GM23338 (cell line): ENCODE data around the gene STK4. TPM values are rescaled to one million over a fixed set of nuclear protein-coding genes. Genes with fewer than 3 reads are reported as not detected.
A peak's percentile ranks its signal among the peaks of the same experiment; 100 is the strongest.

Source experiments
- ATAC-seq: fragments of 200-7000 bp; cut with Tn5 transposase; 3 replicates; pipeline ENCODE4 v1.9.1; 2020
- DNase-seq: peaks from one replicate; pipeline ENCODE4 v3.0.0-alpha.2; 2015; ENCODE audit warnings: low spot score
- H2AFZ ChIP-seq: fragments of 200-600 bp; sonication (generic); 2 replicates; pipeline ENCODE4 v1.8.0; 2016; ENCODE audit warnings: antibody characterized with exemption, mild to moderate bottlenecking, moderate library complexity
- H3F3A ChIP-seq: fragments of 200-600 bp; sonication (generic); replicated peaks from 2 replicates; pipeline ENCODE4 v1.8.0; 2017; ENCODE audit warnings: antibody characterized with exemption, mixed run types, low read depth
- H3K27ac ChIP-seq: fragments of 200-600 bp; sonication (generic); 2 replicates; pipeline ENCODE4 v1.6.1; 2016; ENCODE audit warnings: low read depth
- H3K27me3 ChIP-seq: fragments of 200-600 bp; sonication (generic); 2 replicates; pipeline ENCODE4 v1.8.0; 2016; ENCODE audit warnings: mild to moderate bottlenecking, mixed run types, moderate library complexity; ENCODE audit not compliant: insufficient read depth
- H3K36me3 ChIP-seq: fragments of 200-600 bp; sonication (generic); 2 replicates; pipeline ENCODE4 v1.8.0; 2016; ENCODE audit warnings: mild to moderate bottlenecking; ENCODE audit not compliant: insufficient read depth
- H3K4me1 ChIP-seq: fragments of 200-600 bp; sonication (generic); 2 replicates; pipeline ENCODE4 v1.8.0; 2016; ENCODE audit warnings: mild to moderate bottlenecking, moderate library complexity; ENCODE audit not compliant: insufficient read depth
- H3K4me2 ChIP-seq: fragments of 200-600 bp; sonication (generic); 2 replicates; pipeline ENCODE4 v1.7.1; 2017; ENCODE audit warnings: mixed run types
- H3K4me3 ChIP-seq: fragments of 200-600 bp; sonication (generic); 2 replicates; pipeline ENCODE4 v1.6.1; 2016; ENCODE audit warnings: mixed run types
- H3K79me2 ChIP-seq: fragments of 200-600 bp; sonication (generic); replicated peaks from 2 replicates; pipeline ENCODE4 v1.8.0; 2017; ENCODE audit warnings: mild to moderate bottlenecking; ENCODE audit not compliant: insufficient read depth
- H3K9me2 ChIP-seq: fragments of 200-600 bp; sonication (generic); 2 replicates; pipeline ENCODE4 v1.8.0; 2017; ENCODE audit not compliant: insufficient read depth
- H4K20me1 ChIP-seq: fragments of 200-600 bp; sonication (generic); replicated peaks from 2 replicates; pipeline ENCODE4 v1.8.0; 2017; ENCODE audit warnings: mild to moderate bottlenecking; ENCODE audit not compliant: insufficient read depth
- H3K27ac Mint-ChIP-seq: 2 replicates; pipeline ENCODE4 v1.8.0; 2020; ENCODE audit warnings: inconsistent platforms, mild to moderate bottlenecking, moderate library complexity, mixed read lengths
- H3K27me3 Mint-ChIP-seq: 3 replicates; pipeline ENCODE4 v1.8.0; 2022; ENCODE audit warnings: low read depth, mild to moderate bottlenecking, moderate library complexity, mixed read lengths, inconsistent platforms; ENCODE audit not compliant: insufficient read depth, poor library complexity
- H3K36me3 Mint-ChIP-seq: 3 replicates; pipeline ENCODE4 v1.8.0; 2021; ENCODE audit warnings: low read depth, mild to moderate bottlenecking, inconsistent platforms, moderate library complexity, mixed read lengths
- H3K4me1 Mint-ChIP-seq: 3 replicates; pipeline ENCODE4 v1.8.0; 2020; ENCODE audit warnings: mild to moderate bottlenecking, inconsistent platforms, mixed read lengths
- H3K4me3 Mint-ChIP-seq: 3 replicates; pipeline ENCODE4 v1.8.0; 2021; ENCODE audit warnings: moderate library complexity, mild to moderate bottlenecking, inconsistent platforms, mixed read lengths
- H3K9me3 Mint-ChIP-seq: 3 replicates; pipeline ENCODE4 v1.8.0; 2020; ENCODE audit warnings: moderate library complexity, mild to moderate bottlenecking, inconsistent platforms, mixed read lengths
- CREB1 ChIP-seq: fragments of 250-450 bp; sonication (Bioruptor Pico); IDR thresholded peaks from 2 replicates; pipeline ENCODE4 v1.5.0; 2020; ENCODE audit warnings: low read depth, mild to moderate bottlenecking, moderate library complexity
- EZH2 ChIP-seq: fragments of 200-600 bp; sonication (generic); IDR thresholded peaks from one replicate; pipeline ENCODE4 v1.8.0; 2017; ENCODE audit warnings: antibody characterized with exemption, mild to moderate bottlenecking, low read depth; ENCODE audit not compliant: unreplicated experiment
- EZH2phosphoT487 ChIP-seq: fragments of 200-600 bp; sonication (generic); IDR thresholded peaks from one replicate; pipeline ENCODE4 v1.8.1; 2018; ENCODE audit warnings: antibody characterized with exemption; ENCODE audit not compliant: unreplicated experiment
- JUNB ChIP-seq: IDR thresholded peaks from one replicate; pipeline ENCODE4 v1.6.1; 2016; ENCODE audit warnings: antibody characterized with exemption; ENCODE audit not compliant: unreplicated experiment
- NANOG ChIP-seq: IDR thresholded peaks from 2 replicates; pipeline ENCODE4 v1.6.1; 2016; ENCODE audit warnings: antibody characterized with exemption, borderline replicate concordance
- POLR2AphosphoS5 ChIP-seq: IDR thresholded peaks from 2 replicates; pipeline ENCODE4 v1.6.1; 2016; ENCODE audit warnings: antibody characterized with exemption, low read depth
- STAT1 ChIP-seq: IDR thresholded peaks from one replicate; pipeline ENCODE4 v1.6.1; 2016; ENCODE audit warnings: antibody characterized with exemption; ENCODE audit not compliant: unreplicated experiment
- ZNF114 ChIP-seq: fragments of 250-450 bp; sonication (Bioruptor Pico); IDR thresholded peaks from 2 replicates; pipeline ENCODE4 v1.5.0; 2020; ENCODE audit warnings: mild to moderate bottlenecking, moderate library complexity
- ZNF331 ChIP-seq: fragments of 250-450 bp; sonication (Bioruptor Pico); IDR thresholded peaks from 2 replicates; pipeline ENCODE4 v1.5.0; 2020; ENCODE audit warnings: low read depth, mild to moderate bottlenecking, moderate library complexity
- polyA plus RNA-seq: library from polyadenylated mRNA; unstranded; fragments of >200 nt; fragmentation: Nextera tagmentation; extraction: Ambion mirVana; gene quantifications from 2 replicates; pipeline ENCODE4 v1.2.1, GENCODE V29; 2016
- total RNA-seq: library from RNA; depleted of rRNA; stranded (reverse); fragments of >200 nt; shearing (Covaris generic); gene quantifications from 2 replicates; pipeline ENCODE4 v1.2.3, GENCODE V29; 2014
- TF ChIP-seq, protein P1 (sequence below): fragments of 250-450 bp; sonication (Bioruptor Pico); IDR thresholded peaks from 2 replicates; pipeline ENCODE4 v1.5.0; 2020; ENCODE audit warnings: mild to moderate bottlenecking, moderate library complexity
- TF ChIP-seq, protein P2 (sequence below), 2 experiments: fragments of 200-600 bp in 1 of 2; sonication (generic) in 1 of 2; conservative IDR thresholded peaks; 2 replicates each; pipeline versions ENCODE4 v1.5.1 to v1.6.1; 2016 to 2017; ENCODE audit warnings: antibody characterized with exemption in 2 of 2, low read depth in 2 of 2, mild to moderate bottlenecking in 2 of 2, moderate library complexity in 1 of 2
- TF ChIP-seq, protein P3 (sequence below): IDR thresholded peaks from 2 replicates; pipeline ENCODE4 v1.6.1; 2016; ENCODE audit warnings: antibody characterized with exemption
- TF ChIP-seq, protein P4 (sequence below): IDR thresholded peaks from one replicate; pipeline ENCODE4 v1.6.1; 2018; ENCODE audit warnings: antibody characterized with exemption; ENCODE audit not compliant: unreplicated experiment

The STK4 gene
- total and polyA plus RNA-seq, 2 experiments from 2014 or later: 37.7 to 58.7 TPM

DNA sequence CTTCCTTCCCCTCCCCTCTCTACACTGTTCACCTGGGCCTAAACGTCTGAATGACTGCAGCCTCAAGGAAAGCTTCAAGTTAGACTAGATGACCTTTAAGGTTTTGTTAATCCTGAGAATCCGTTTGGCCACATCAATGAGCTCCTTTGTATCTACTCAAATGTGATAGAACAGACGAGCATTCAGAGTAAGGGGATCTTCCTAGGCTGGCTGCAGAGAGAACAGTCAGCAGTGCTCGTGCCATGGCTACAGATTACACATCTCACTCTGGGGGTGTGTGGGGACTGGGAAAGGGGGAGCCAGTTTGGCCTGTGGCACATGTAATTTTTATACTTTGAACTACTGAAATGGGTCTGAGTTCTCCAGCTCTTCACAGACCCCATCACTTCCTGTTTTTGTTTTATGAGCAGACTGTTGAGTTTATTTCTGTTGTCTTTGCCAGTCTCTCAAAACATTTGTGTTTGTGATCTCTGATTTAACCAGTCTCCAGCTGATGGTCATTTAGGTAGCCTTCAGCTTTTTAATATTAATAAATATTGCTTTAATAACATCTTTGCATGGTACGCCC lies 83.7 kb downstream of the STK4 start:
- H3K36me3 ChIP-seq: no peaks in the 10 kb centered on the region
- no peaks in the 10 kb centered on the region for H4K20me1 ChIP-seq
- Mint-ChIP-seq H3K9me3 (no peaks in the 10 kb centered on the region), H3K4me1 (peaks cover 15% of the 10 kb centered on the region; the same call in 2 of the 3 replicates), H3K27me3 (peaks cover 3% of the 10 kb centered on the region), H3K4me3 (no peak overlapping the region), H3K36me3 (no peaks in the 10 kb centered on the region; the same call in 2 of the 3 replicates), H3K27ac (peak overlapping the region; percentile 4; the same call in 1 of the 2 replicates)
- peaks cover 4% of the 10 kb centered on the region; the same call in 1 of the 2 replicates for H3K4me1 ChIP-seq
- H3K27ac ChIP-seq: no peak overlapping the region
- DNase-seq: no peak
- H3K4me3 ChIP-seq: no peak overlapping the region
- no peaks in the 10 kb centered on the region for H3K9me2 ChIP-seq
- no peaks in the 10 kb centered on the region for H3K79me2 ChIP-seq
- no peak overlapping the region for H3K4me2 ChIP-seq
- TF ChIP-seq STAT1 (no peak), JUNB (no peak), NANOG (no peak), EZH2phosphoT487 (no peak), EZH2 (no peak), CREB1 (CRISPR knock-in tag) (no peak), ZNF114 (CRISPR knock-in tag) (no peak), POLR2AphosphoS5 (no peak), ZNF331 (CRISPR knock-in tag) (no peak)
- TF ChIP-seq, protein P1, sequence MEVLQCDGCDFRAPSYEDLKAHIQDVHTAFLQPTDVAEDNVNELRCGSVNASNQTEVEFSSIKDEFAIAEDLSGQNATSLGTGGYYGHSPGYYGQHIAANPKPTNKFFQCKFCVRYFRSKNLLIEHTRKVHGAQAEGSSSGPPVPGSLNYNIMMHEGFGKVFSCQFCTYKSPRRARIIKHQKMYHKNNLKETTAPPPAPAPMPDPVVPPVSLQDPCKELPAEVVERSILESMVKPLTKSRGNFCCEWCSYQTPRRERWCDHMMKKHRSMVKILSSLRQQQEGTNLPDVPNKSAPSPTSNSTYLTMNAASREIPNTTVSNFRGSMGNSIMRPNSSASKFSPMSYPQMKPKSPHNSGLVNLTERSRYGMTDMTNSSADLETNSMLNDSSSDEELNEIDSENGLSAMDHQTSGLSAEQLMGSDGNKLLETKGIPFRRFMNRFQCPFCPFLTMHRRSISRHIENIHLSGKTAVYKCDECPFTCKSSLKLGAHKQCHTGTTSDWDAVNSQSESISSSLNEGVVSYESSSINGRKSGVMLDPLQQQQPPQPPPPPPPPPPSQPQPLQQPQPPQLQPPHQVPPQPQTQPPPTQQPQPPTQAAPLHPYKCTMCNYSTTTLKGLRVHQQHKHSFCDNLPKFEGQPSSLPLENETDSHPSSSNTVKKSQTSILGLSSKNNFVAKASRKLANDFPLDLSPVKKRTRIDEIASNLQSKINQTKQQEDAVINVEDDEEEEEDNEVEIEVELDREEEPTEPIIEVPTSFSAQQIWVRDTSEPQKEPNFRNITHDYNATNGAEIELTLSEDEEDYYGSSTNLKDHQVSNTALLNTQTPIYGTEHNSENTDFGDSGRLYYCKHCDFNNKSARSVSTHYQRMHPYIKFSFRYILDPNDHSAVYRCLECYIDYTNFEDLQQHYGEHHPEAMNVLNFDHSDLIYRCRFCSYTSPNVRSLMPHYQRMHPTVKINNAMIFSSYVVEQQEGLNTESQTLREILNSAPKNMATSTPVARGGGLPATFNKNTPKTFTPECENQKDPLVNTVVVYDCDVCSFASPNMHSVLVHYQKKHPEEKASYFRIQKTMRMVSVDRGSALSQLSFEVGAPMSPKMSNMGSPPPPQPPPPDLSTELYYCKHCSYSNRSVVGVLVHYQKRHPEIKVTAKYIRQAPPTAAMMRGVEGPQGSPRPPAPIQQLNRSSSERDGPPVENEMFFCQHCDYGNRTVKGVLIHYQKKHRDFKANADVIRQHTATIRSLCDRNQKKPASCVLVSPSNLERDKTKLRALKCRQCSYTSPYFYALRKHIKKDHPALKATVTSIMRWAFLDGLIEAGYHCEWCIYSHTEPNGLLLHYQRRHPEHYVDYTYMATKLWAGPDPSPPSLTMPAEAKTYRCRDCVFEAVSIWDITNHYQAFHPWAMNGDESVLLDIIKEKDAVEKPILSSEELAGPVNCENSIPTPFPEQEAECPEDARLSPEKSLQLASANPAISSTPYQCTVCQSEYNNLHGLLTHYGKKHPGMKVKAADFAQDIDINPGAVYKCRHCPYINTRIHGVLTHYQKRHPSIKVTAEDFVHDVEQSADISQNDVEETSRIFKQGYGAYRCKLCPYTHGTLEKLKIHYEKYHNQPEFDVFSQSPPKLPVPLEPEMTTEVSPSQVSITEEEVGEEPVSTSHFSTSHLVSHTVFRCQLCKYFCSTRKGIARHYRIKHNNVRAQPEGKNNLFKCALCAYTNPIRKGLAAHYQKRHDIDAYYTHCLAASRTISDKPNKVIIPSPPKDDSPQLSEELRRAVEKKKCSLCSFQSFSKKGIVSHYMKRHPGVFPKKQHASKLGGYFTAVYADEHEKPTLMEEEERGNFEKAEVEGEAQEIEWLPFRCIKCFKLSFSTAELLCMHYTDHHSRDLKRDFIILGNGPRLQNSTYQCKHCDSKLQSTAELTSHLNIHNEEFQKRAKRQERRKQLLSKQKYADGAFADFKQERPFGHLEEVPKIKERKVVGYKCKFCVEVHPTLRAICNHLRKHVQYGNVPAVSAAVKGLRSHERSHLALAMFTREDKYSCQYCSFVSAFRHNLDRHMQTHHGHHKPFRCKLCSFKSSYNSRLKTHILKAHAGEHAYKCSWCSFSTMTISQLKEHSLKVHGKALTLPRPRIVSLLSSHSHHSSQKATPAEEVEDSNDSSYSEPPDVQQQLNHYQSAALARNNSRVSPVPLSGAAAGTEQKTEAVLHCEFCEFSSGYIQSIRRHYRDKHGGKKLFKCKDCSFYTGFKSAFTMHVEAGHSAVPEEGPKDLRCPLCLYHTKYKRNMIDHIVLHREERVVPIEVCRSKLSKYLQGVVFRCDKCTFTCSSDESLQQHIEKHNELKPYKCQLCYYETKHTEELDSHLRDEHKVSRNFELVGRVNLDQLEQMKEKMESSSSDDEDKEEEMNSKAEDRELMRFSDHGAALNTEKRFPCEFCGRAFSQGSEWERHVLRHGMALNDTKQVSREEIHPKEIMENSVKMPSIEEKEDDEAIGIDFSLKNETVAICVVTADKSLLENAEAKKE (CRISPR knock-in tag): no peak
- TF ChIP-seq, protein P2, sequence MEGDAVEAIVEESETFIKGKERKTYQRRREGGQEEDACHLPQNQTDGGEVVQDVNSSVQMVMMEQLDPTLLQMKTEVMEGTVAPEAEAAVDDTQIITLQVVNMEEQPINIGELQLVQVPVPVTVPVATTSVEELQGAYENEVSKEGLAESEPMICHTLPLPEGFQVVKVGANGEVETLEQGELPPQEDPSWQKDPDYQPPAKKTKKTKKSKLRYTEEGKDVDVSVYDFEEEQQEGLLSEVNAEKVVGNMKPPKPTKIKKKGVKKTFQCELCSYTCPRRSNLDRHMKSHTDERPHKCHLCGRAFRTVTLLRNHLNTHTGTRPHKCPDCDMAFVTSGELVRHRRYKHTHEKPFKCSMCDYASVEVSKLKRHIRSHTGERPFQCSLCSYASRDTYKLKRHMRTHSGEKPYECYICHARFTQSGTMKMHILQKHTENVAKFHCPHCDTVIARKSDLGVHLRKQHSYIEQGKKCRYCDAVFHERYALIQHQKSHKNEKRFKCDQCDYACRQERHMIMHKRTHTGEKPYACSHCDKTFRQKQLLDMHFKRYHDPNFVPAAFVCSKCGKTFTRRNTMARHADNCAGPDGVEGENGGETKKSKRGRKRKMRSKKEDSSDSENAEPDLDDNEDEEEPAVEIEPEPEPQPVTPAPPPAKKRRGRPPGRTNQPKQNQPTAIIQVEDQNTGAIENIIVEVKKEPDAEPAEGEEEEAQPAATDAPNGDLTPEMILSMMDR (conservative IDR thresholded peaks at IDR 0.05; ENCODE audit: low read depth in 2 of 2): no peak
- TF ChIP-seq, protein P3, sequence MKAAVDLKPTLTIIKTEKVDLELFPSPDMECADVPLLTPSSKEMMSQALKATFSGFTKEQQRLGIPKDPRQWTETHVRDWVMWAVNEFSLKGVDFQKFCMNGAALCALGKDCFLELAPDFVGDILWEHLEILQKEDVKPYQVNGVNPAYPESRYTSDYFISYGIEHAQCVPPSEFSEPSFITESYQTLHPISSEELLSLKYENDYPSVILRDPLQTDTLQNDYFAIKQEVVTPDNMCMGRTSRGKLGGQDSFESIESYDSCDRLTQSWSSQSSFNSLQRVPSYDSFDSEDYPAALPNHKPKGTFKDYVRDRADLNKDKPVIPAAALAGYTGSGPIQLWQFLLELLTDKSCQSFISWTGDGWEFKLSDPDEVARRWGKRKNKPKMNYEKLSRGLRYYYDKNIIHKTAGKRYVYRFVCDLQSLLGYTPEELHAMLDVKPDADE: no peak
- TF ChIP-seq, protein P4, sequence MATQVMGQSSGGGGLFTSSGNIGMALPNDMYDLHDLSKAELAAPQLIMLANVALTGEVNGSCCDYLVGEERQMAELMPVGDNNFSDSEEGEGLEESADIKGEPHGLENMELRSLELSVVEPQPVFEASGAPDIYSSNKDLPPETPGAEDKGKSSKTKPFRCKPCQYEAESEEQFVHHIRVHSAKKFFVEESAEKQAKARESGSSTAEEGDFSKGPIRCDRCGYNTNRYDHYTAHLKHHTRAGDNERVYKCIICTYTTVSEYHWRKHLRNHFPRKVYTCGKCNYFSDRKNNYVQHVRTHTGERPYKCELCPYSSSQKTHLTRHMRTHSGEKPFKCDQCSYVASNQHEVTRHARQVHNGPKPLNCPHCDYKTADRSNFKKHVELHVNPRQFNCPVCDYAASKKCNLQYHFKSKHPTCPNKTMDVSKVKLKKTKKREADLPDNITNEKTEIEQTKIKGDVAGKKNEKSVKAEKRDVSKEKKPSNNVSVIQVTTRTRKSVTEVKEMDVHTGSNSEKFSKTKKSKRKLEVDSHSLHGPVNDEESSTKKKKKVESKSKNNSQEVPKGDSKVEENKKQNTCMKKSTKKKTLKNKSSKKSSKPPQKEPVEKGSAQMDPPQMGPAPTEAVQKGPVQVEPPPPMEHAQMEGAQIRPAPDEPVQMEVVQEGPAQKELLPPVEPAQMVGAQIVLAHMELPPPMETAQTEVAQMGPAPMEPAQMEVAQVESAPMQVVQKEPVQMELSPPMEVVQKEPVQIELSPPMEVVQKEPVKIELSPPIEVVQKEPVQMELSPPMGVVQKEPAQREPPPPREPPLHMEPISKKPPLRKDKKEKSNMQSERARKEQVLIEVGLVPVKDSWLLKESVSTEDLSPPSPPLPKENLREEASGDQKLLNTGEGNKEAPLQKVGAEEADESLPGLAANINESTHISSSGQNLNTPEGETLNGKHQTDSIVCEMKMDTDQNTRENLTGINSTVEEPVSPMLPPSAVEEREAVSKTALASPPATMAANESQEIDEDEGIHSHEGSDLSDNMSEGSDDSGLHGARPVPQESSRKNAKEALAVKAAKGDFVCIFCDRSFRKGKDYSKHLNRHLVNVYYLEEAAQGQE: no peak
- no peak overlapping the region for H2AFZ ChIP-seq
- peak; percentile 48; the same call in 2 of the 3 replicates for ATAC-seq
- no peaks in the 10 kb centered on the region for H3F3A ChIP-seq
- no peaks in the 10 kb centered on the region for H3K27me3 ChIP-seq
